SH-SY5Y (cell line): ENCODE results near the gene UFC1.

ENCODE experiments used
- GATA2 ChIP-seq: IDR thresholded peaks from 2 replicates; pipeline ENCODE4 v1.6.1; 2011; ENCODE audit warnings: mild to moderate bottlenecking, low read depth, low read length
- GATA3 ChIP-seq: IDR thresholded peaks from 2 replicates; pipeline ENCODE4 v1.6.1; 2011; ENCODE audit warnings: low read depth, mild to moderate bottlenecking, low read length, moderate library complexity

GRCh38 chr1:161197560-161198193 is 43.9 kb downstream of the UFC1 start:
- TF ChIP-seq GATA2 = no peak
- TF ChIP-seq GATA3 = no peak
